Aortic smooth muscle cell (primary cell): ENCODE measurements around the gene ZNF717. TPM values are rescaled to one million over a fixed set of nuclear protein-coding genes. Genes with fewer than 3 reads are reported as not detected.

Experiments
- total RNA-seq: library from RNA; depleted of rRNA; stranded (reverse); fragments of >200 nt; gene quantifications from 2 replicates; pipeline ENCODE4 v1.2.3, GENCODE V29; 2014

ZNF717 gene
- total RNA-seq: 11.6 and 12.4 TPM in 2 replicates

GRCh38 chr3:75785081-75785755 is at the start of gene ZNF717:
Gene ZNF717, minus strand, starts transcription at chr3:75785549. Its CDS starts 2,187 bp downstream, at chr3:75783362.

Other genes with a start within 250 kb of the ZNF717 start
- not detected in 2 replicates for gene FRG2C, start 121.2 kb downstream of the ZNF717 start, total RNA-seq